ENCODE data around the gene EXOC3L4.

The EXOC3L4 gene

GRCh38 chr14:103103461-103104388 lies 9.2 kb downstream of the EXOC3L4 start (continued):
- TF ChIP-seq ZNF692 (tag by site-specific recombination; IDR thresholded peaks at IDR 0.05) (peak; percentile 89), CTCF (tag by site-specific recombination; IDR thresholded peaks at IDR 0.05) (peak; percentile 26), ELK4 (IDR thresholded peaks at IDR 0.05; ENCODE audit: borderline replicate concordance, low read depth, low read length) (no peak), ZSCAN16 (tag by site-specific recombination; IDR thresholded peaks at IDR 0.05) (no peak), PRDM4 (tag by site-specific recombination; IDR thresholded peaks at IDR 0.05) (no peak), ZNF518A (tag by site-specific recombination; conservative IDR thresholded peaks at IDR 0.05; ENCODE audit: low read depth) (no peak), SALL2 (tag by site-specific recombination; IDR thresholded peaks at IDR 0.05; ENCODE audit: borderline replicate concordance) (no peak), BCL11A (tag by site-specific recombination; IDR thresholded peaks at IDR 0.05; ENCODE audit: low read depth) (0 out of 2 replicates have a peak, but pooled peaks have one; percentile 35), EGR2 (tag by site-specific recombination; IDR thresholded peaks at IDR 0.05; ENCODE audit: low read depth) (peak; percentile 82), ZNF76 (tag by site-specific recombination; IDR thresholded peaks at IDR 0.05; ENCODE audit: borderline replicate concordance, low read depth) (no peak), ZNF248 (tag by site-specific recombination; IDR thresholded peaks at IDR 0.05) (no peak), ZBTB6 (tag by site-specific recombination; IDR thresholded peaks at IDR 0.05) (no peak), ZNF214 (tag by site-specific recombination; IDR thresholded peaks at IDR 0.05; ENCODE audit: borderline replicate concordance) (no peak), ZNF843 (tag by site-specific recombination; IDR thresholded peaks at IDR 0.05) (no peak), ZNF157 (tag by site-specific recombination; IDR thresholded peaks at IDR 0.05) (no peak), ZBTB10 (tag by site-specific recombination; IDR thresholded peaks at IDR 0.05) (peak; percentile 61; the same call in 1 of the 2 replicates), ZNF426 (tag by site-specific recombination; IDR thresholded peaks at IDR 0.05) (no peak), SETDB1 (IDR thresholded peaks at IDR 0.05; ENCODE audit: insufficient read length, low read length) (no peak), ZFP37 (tag by site-specific recombination; IDR thresholded peaks at IDR 0.05) (no peak), ZBTB20 (tag by site-specific recombination; IDR thresholded peaks at IDR 0.05) (no peak), ZFHX2 (tag by site-specific recombination; conservative IDR thresholded peaks at IDR 0.05) (peak; percentile 68), ZNF433 (tag by site-specific recombination; IDR thresholded peaks at IDR 0.05; ENCODE audit: low read depth) (no peak)
